ENCODE results near the gene HHAT. TPM values are rescaled to one million over a fixed set of nuclear protein-coding genes. Genes with fewer than 3 reads are reported as not detected.
"Not testable (repeated sequence)": the region's sequence is repeated elsewhere in the genome, so short reads cannot be mapped to it uniquely, and the experiment has no call there.

Gene HHAT
- total RNA-seq, 1 donor from 2014 or later = 6.0 TPM

- peaks cover 23% of the 10 kb centered on the region for H3K4me1 Mint-ChIP-seq (ENCODE audit: unreplicated experiment)
- TF ChIP-seq CTCF (IDR thresholded peaks at IDR 0.05) = no peak
- H3K36me3 Mint-ChIP-seq (ENCODE audit: unreplicated experiment) = peaks cover 6% of the 10 kb centered on the region
- no peak for DNase-seq (ENCODE audit: extremely low spot score, unreplicated experiment)
- no peak overlapping the region for H3K4me3 Mint-ChIP-seq (ENCODE audit: unreplicated experiment)
- H3K9me3 Mint-ChIP-seq (ENCODE audit: unreplicated experiment) = peaks cover 13% of the 10 kb centered on the region
- no peak overlapping the region for H3K27ac Mint-ChIP-seq (ENCODE audit: unreplicated experiment)
- H3K27me3 Mint-ChIP-seq (ENCODE audit: unreplicated experiment) = no peaks in the 10 kb centered on the region
Observed at GRCh38 chr1:210413951-210414350, 85.2 kb downstream of the HHAT start.

GRCh38 chr1:210415846-210416448, 87.2 kb downstream of the HHAT start:
- no peak for DNase-seq (ENCODE audit: extremely low spot score, unreplicated experiment)
- Mint-ChIP-seq H3K36me3 (ENCODE audit: unreplicated experiment) (peaks cover 6% of the 10 kb centered on the region), H3K4me1 (ENCODE audit: unreplicated experiment) (peaks cover 29% of the 10 kb centered on the region), H3K27ac (ENCODE audit: unreplicated experiment) (peak overlapping the region; percentile 31), H3K27me3 (ENCODE audit: unreplicated experiment) (no peaks in the 10 kb centered on the region), H3K4me3 (ENCODE audit: unreplicated experiment) (no peak overlapping the region), H3K9me3 (ENCODE audit: unreplicated experiment) (peaks cover 13% of the 10 kb centered on the region)
- TF ChIP-seq CTCF (IDR thresholded peaks at IDR 0.05) = peak; percentile 29

GRCh38 chr1:210416681-210417080, 88.0 kb downstream of the HHAT start:
- peaks cover 6% of the 10 kb centered on the region for H3K36me3 Mint-ChIP-seq (ENCODE audit: unreplicated experiment)
- peaks cover 13% of the 10 kb centered on the region for H3K9me3 Mint-ChIP-seq (ENCODE audit: unreplicated experiment)
- TF ChIP-seq CTCF (IDR thresholded peaks at IDR 0.05) = no peak
- no peak overlapping the region for H3K4me3 Mint-ChIP-seq (ENCODE audit: unreplicated experiment)
- H3K27ac Mint-ChIP-seq (ENCODE audit: unreplicated experiment) = peak overlapping the region; percentile 74
- no peak for DNase-seq (ENCODE audit: extremely low spot score, unreplicated experiment)
- no peaks in the 10 kb centered on the region for H3K27me3 Mint-ChIP-seq (ENCODE audit: unreplicated experiment)
- peaks cover 29% of the 10 kb centered on the region for H3K4me1 Mint-ChIP-seq (ENCODE audit: unreplicated experiment)

- TF ChIP-seq CTCF (IDR thresholded peaks at IDR 0.05) = no peak
- Mint-ChIP-seq H3K9me3 (ENCODE audit: unreplicated experiment) (peaks cover 13% of the 10 kb centered on the region), H3K36me3 (ENCODE audit: unreplicated experiment) (peaks cover 4% of the 10 kb centered on the region), H3K4me3 (ENCODE audit: unreplicated experiment) (no peak overlapping the region), H3K27me3 (ENCODE audit: unreplicated experiment) (no peaks in the 10 kb centered on the region), H3K4me1 (ENCODE audit: unreplicated experiment) (peaks cover 29% of the 10 kb centered on the region), H3K27ac (ENCODE audit: unreplicated experiment) (no peak overlapping the region)
- DNase-seq (ENCODE audit: extremely low spot score, unreplicated experiment) = no peak
Observed at GRCh38 chr1:210417881-210418280, 89.2 kb downstream of the HHAT start.

GRCh38 chr1:210418863-210419650, 90.4 kb downstream of the HHAT start:
- DNase-seq (ENCODE audit: extremely low spot score, unreplicated experiment) = no peak
- Mint-ChIP-seq H3K27me3 (ENCODE audit: unreplicated experiment) (no peaks in the 10 kb centered on the region), H3K4me3 (ENCODE audit: unreplicated experiment) (no peak overlapping the region), H3K36me3 (ENCODE audit: unreplicated experiment) (peaks cover 9% of the 10 kb centered on the region), H3K27ac (ENCODE audit: unreplicated experiment) (peak overlapping the region; percentile 65), H3K4me1 (ENCODE audit: unreplicated experiment) (peaks cover 29% of the 10 kb centered on the region), H3K9me3 (ENCODE audit: unreplicated experiment) (peaks cover 9% of the 10 kb centered on the region)
- TF ChIP-seq CTCF (IDR thresholded peaks at IDR 0.05) = no peak

GRCh38 chr1:210426696-210427095, 98.0 kb downstream of the HHAT start:
- not testable (repeated sequence) for H3K4me1 Mint-ChIP-seq (ENCODE audit: unreplicated experiment); DNase-seq (ENCODE audit: extremely low spot score, unreplicated experiment); H3K27me3 Mint-ChIP-seq (ENCODE audit: unreplicated experiment); H3K27ac Mint-ChIP-seq (ENCODE audit: unreplicated experiment); H3K9me3 Mint-ChIP-seq (ENCODE audit: unreplicated experiment); H3K36me3 Mint-ChIP-seq (ENCODE audit: unreplicated experiment); H3K4me3 Mint-ChIP-seq (ENCODE audit: unreplicated experiment)

Data from osteocyte (in vitro differentiated cells).